SK-N-SH (cell line): ENCODE results near the gene SPAG8. TPM values are rescaled to one million over a fixed set of nuclear protein-coding genes. Genes with fewer than 3 reads are reported as not detected.
A peak's percentile ranks its signal among the peaks of the same experiment; 100 is the strongest.

ENCODE experiments used
- CTCF ChIA-PET: fragments of 300-600, 350-600 bp; formaldehyde crosslinking; extraction: SDS; loops from one replicate; lab custom pipeline; 2021; lab: Yijun Ruan, JAX
- POLR2A ChIA-PET: fragments of 350-600 bp; sonication (Branson Sonifier 250); formaldehyde crosslinking; extraction: SDS; loops from one replicate; lab custom pipeline; 2020; ENCODE audit warnings: antibody characterized with exemption, inconsistent platforms; lab: Yijun Ruan, JAX
- DNase-seq: peaks from one replicate; pipeline ENCODE4 v3.0.0; 2012
- H2AFZ ChIP-seq: fragments of 200-600 bp; sonication (generic); 2 replicates; pipeline ENCODE4 v1.8.1; 2016; ENCODE audit warnings: antibody characterized with exemption, mild to moderate bottlenecking, low read depth
- H3F3A ChIP-seq: fragments of 200-600 bp; sonication (generic); replicated peaks from 2 replicates; pipeline ENCODE3; 2016; ENCODE audit warnings: antibody characterized with exemption, mild to moderate bottlenecking; ENCODE audit not compliant: insufficient read depth
- H3K27ac ChIP-seq, 2 experiments: fragments of 200-500 bp in 1 of 2; fragments of 200-600 bp in 1 of 2; sonication (Bioruptor generic) in 1 of 2; sonication (generic), shearing (Covaris generic) in 1 of 2; 2 replicates each; pipeline versions ENCODE4 v1.5.1 to v1.6.1; 2014 to 2016; ENCODE audit warnings: low read depth in 2 of 2, inconsistent platforms in 1 of 2, low read length in 1 of 2, mild to moderate bottlenecking in 1 of 2, mixed read lengths in 1 of 2
- H3K27me3 ChIP-seq: fragments of 200-600 bp; sonication (generic), shearing (Covaris generic); 2 replicates; pipeline ENCODE4 v1.6.1; 2016; ENCODE audit warnings: mixed run types; ENCODE audit not compliant: insufficient read depth
- H3K36me3 ChIP-seq, 2 experiments: fragments of 200-500 bp in 1 of 2; fragments of 200-600 bp in 1 of 2; sonication (Bioruptor generic) in 1 of 2; sonication (generic) in 1 of 2; replicated peaks in 1 of 2; 2 replicates each; pipeline versions ENCODE3 to v1.5.1; 2014 to 2016; ENCODE audit warnings: low read length in 1 of 2, mild to moderate bottlenecking in 1 of 2; ENCODE audit not compliant: insufficient read depth in 2 of 2, control insufficient read depth in 1 of 2
- H3K4me1 ChIP-seq, 2 experiments: fragments of 200-500 bp in 1 of 2; fragments of 200-600 bp in 1 of 2; sonication (Bioruptor generic) in 1 of 2; sonication (generic), shearing (Covaris generic) in 1 of 2; 2 replicates each; pipeline versions ENCODE4 v1.5.1 to v1.6.1; 2014 to 2016; ENCODE audit warnings: low read depth in 1 of 2, low read length in 1 of 2, mixed run types in 1 of 2; ENCODE audit not compliant: insufficient read depth in 2 of 2, control insufficient read depth in 1 of 2
- H3K4me2 ChIP-seq: fragments of 200-600 bp; sonication (generic), shearing (Covaris generic); 2 replicates; pipeline ENCODE4 v1.6.1; 2017; ENCODE audit warnings: mixed run types
- H3K4me3 ChIP-seq, 2 experiments: fragments of 200-500 bp in 1 of 2; fragments of 200-600 bp in 1 of 2; sonication (Bioruptor generic) in 1 of 2; sonication (generic), shearing (Covaris generic) in 1 of 2; 2 replicates each; pipeline versions ENCODE4 v1.5.1 to v1.8.1; 2014 to 2016; ENCODE audit warnings: low read depth in 2 of 2, inconsistent platforms in 1 of 2, low read length in 1 of 2, mild to moderate bottlenecking in 1 of 2, mixed read lengths in 1 of 2, moderate library complexity in 1 of 2
- H3K79me2 ChIP-seq: fragments of 200-600 bp; sonication (generic); 2 replicates; pipeline ENCODE4 v1.8.1; 2017; ENCODE audit warnings: mild to moderate bottlenecking; ENCODE audit not compliant: insufficient read depth
- H3K9ac ChIP-seq: fragments of 200-600 bp; sonication (generic); 2 replicates; pipeline ENCODE4 v1.6.1; 2017; ENCODE audit warnings: mixed run types
- H3K9me2 ChIP-seq: fragments of 200-600 bp; sonication (generic); 2 replicates; pipeline ENCODE4 v1.6.1; 2017; ENCODE audit warnings: mixed run types
- H3K9me3 ChIP-seq: fragments of 200-600 bp; sonication (generic); 2 replicates; pipeline ENCODE4 v1.6.1; 2017; ENCODE audit warnings: mixed run types, mild to moderate bottlenecking, moderate library complexity
- H4K20me1 ChIP-seq: fragments of 200-600 bp; sonication (generic); 2 replicates; pipeline ENCODE4 v1.6.1; 2017; ENCODE audit warnings: mild to moderate bottlenecking, mixed run types; ENCODE audit not compliant: insufficient read depth
- ELF1 ChIP-seq: IDR thresholded peaks from 2 replicates; pipeline ENCODE4 v1.4.0; 2012
- FOXJ3 ChIP-seq: sonication (generic); formaldehyde crosslinking; IDR thresholded peaks from 2 replicates; pipeline ENCODE4 v1.5.1; 2020; ENCODE audit warnings: mild to moderate bottlenecking, missing genetic modification reagents
- JUND ChIP-seq: IDR thresholded peaks from 2 replicates; pipeline ENCODE4 v1.4.0; 2012
- MAX ChIP-seq: IDR thresholded peaks from 2 replicates; pipeline ENCODE4 v1.4.0; 2012; ENCODE audit warnings: low read depth
- MXI1 ChIP-seq: IDR thresholded peaks from 2 replicates; pipeline ENCODE4 v1.6.1; 2012; ENCODE audit warnings: mild to moderate bottlenecking, low read depth, low read length, improper control_type of control experiment
- POLR2AphosphoS5 ChIP-seq: IDR thresholded peaks from 2 replicates; pipeline ENCODE4 v1.6.1; 2012; ENCODE audit warnings: low read depth, low read length
- RAD21 ChIP-seq: IDR thresholded peaks from 2 replicates; pipeline ENCODE4 v1.6.1; 2012; ENCODE audit warnings: mild to moderate bottlenecking, low read length
- RCOR1 ChIP-seq: fragments of 150-350 bp; IDR thresholded peaks from 2 replicates; pipeline ENCODE4 v1.6.1; 2017; ENCODE audit warnings: antibody characterized with exemption, low read length
- REST ChIP-seq: IDR thresholded peaks from 2 replicates; pipeline ENCODE4 v1.6.1; 2012; ENCODE audit warnings: mild to moderate bottlenecking, low read depth, low read length, moderate library complexity
- SMC3 ChIP-seq: IDR thresholded peaks from 2 replicates; pipeline ENCODE4 v1.6.1; 2012; ENCODE audit warnings: low read depth, low read length, improper control_type of control experiment
- TAF1 ChIP-seq: IDR thresholded peaks from 2 replicates; pipeline ENCODE4 v1.6.1; 2012; ENCODE audit warnings: low read depth, mild to moderate bottlenecking, low read length, moderate library complexity, borderline replicate concordance
- TCF12 ChIP-seq: IDR thresholded peaks from 2 replicates; pipeline ENCODE4 v1.4.0; 2012
- USF1 ChIP-seq: IDR thresholded peaks from 2 replicates; pipeline ENCODE4 v1.4.0; 2012; ENCODE audit warnings: low read depth, borderline replicate concordance
- USF2 ChIP-seq: fragments of 150-350 bp; IDR thresholded peaks from 2 replicates; pipeline ENCODE4 v1.6.1; 2017; ENCODE audit warnings: antibody characterized with exemption, low read length, low read depth, borderline replicate concordance
- polyA plus RNA-seq, 3 experiments: library from polyadenylated mRNA; depleted of rRNA; stranded (reverse); fragments of >200 nt; gene quantifications; 2 replicates each; pipeline ENCODE4 v1.2.3, GENCODE V29; 2012

Gene SPAG8
- polyA plus RNA-seq, 1 of the 3 experiments (the other 2 are of a cell fraction): 1.5 TPM

- TF ChIP-seq REST: no peak
- TF ChIP-seq JUND: no peak
- TF ChIP-seq TAF1: no peak
- TF ChIP-seq USF2: no peak
- TF ChIP-seq TCF12: no peak
- peak; percentile 54; the same call in 1 of the 2 replicates for TF ChIP-seq SMC3
- no peak for TF ChIP-seq RCOR1
- TF ChIP-seq MAX: no peak
These were observed 14.1 kb upstream of the SPAG8 start (continued) for GRCh38 chr9:35826071-35826701.

- H3K4me3 ChIP-seq: no peak overlapping the region
- no peaks in the 10 kb centered on the region for H3K9me2 ChIP-seq
- no peaks in the 10 kb centered on the region for H3K79me2 ChIP-seq
- no peak overlapping the region for H3K9ac ChIP-seq
- H2AFZ ChIP-seq: no peak overlapping the region
- peaks cover 2 to 4% of the 10 kb centered on the region in 2 experiments; a peak in 1 of 4 replicates for H3K4me1 ChIP-seq
- TF ChIP-seq FOXJ3 (CRISPR knock-in tag): no peak
- TF ChIP-seq REST: no peak
- no peak for TF ChIP-seq ELF1
- no peak for TF ChIP-seq SMC3
- TF ChIP-seq MXI1: no peak
- TF ChIP-seq RAD21: no peak
- no peak for TF ChIP-seq POLR2AphosphoS5
- no peak for TF ChIP-seq USF1
- ChIA-PET POLR2A (no interaction called here), CTCF (interaction anchor here (1.3 to 1.8 kb wide), 2 partner anchors 33 to 59 kb away, joined by 6 to 11 read pairs; no protein-coding TSS in a partner anchor)
- H3K36me3 ChIP-seq: no peaks in the 10 kb centered on the region
- H3K4me2 ChIP-seq: no peak overlapping the region
- H3K27me3 ChIP-seq: no peaks in the 10 kb centered on the region
- H3K27ac ChIP-seq: no peak overlapping the region
- H4K20me1 ChIP-seq: no peaks in the 10 kb centered on the region
- DNase-seq: no peak
- no peaks in the 10 kb centered on the region for H3K9me3 ChIP-seq
- H3F3A ChIP-seq: peaks cover 4% of the 10 kb centered on the region
These were observed 10.9 kb upstream of the SPAG8 start for GRCh38 chr9:35822926-35823325.
